ENCODE results near the gene TMPRSS7.
A peak's percentile ranks its signal among the peaks of the same experiment; 100 is the strongest.

Gene TMPRSS7, protein sequence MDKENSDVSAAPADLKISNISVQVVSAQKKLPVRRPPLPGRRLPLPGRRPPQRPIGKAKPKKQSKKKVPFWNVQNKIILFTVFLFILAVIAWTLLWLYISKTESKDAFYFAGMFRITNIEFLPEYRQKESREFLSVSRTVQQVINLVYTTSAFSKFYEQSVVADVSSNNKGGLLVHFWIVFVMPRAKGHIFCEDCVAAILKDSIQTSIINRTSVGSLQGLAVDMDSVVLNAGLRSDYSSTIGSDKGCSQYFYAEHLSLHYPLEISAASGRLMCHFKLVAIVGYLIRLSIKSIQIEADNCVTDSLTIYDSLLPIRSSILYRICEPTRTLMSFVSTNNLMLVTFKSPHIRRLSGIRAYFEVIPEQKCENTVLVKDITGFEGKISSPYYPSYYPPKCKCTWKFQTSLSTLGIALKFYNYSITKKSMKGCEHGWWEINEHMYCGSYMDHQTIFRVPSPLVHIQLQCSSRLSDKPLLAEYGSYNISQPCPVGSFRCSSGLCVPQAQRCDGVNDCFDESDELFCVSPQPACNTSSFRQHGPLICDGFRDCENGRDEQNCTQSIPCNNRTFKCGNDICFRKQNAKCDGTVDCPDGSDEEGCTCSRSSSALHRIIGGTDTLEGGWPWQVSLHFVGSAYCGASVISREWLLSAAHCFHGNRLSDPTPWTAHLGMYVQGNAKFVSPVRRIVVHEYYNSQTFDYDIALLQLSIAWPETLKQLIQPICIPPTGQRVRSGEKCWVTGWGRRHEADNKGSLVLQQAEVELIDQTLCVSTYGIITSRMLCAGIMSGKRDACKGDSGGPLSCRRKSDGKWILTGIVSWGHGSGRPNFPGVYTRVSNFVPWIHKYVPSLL

DNA sequence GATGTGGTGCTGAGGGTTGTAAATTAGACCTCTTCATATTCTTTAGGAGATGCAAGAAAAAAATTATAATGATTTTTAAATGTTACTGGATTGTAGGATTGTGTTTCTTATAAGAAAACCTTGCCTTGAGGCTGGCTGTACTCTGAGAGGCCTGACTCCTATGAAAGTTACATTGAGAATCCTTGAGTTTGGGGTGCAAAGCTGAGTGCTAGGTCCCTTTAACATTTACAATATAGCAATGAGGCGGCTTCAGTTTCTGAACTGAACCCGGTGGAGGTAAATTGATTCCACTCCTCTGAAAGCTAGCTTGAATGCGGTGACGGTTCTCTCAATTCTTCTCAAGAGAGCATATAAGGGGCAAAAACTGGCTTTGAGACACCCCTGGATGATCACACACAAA, at the start of gene TMPRSS7:
Gene TMPRSS7, plus strand, starts transcription at position 301 of the 400 bp plus-strand sequence. CDS start 110 bp downstream, outside the sequence.
- no peak for DNase-seq

DNA sequence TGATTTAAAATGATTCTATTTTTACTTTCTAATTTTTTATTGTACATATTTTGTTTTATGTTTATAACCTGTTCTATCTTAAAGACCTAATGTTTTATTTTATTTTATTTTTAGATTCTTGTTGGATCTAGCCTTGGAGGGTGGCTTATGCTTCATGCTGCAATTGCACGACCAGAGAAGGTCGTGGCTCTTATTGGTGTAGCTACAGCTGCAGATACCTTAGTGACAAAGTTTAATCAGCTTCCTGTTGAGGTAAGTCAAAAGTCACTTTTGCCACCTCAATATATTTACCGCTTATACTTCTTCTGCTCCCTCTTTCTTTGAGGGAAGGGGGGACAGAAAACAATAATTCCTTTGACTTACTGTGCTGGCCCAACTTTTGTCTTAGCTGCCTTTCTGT, 47.7 kb upstream of the TMPRSS7 start:
- DNase-seq, result no peak

DNA sequence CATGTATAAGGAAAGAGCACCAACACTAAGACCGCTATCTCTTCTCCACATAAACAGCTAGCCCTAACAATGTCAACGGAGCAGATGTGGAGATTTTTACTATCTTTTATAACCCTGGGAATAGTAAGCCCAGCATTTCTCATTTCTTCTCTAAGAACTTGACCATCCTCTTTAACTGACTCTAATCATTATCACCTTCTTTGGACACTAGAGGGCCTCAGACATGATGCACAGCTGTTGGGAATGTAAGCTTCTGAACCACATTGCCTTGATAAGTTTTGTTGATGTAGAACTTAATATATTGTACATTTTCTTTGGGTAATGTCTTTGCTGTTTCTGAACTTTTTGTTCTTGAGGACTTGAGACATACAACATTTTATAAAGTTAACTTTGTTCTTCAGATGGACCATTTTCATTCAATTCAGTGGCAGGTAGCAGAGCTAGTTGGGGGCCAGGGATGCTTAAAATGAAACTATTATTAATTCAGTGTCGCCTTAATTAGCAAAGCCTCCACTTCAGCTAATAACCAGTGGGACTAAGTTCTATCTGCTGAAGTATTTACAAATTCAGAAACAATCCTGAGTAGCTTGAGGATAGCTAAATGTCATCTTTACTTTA, 45.4 kb upstream of the TMPRSS7 start:
- DNase-seq, result no peak

DNA sequence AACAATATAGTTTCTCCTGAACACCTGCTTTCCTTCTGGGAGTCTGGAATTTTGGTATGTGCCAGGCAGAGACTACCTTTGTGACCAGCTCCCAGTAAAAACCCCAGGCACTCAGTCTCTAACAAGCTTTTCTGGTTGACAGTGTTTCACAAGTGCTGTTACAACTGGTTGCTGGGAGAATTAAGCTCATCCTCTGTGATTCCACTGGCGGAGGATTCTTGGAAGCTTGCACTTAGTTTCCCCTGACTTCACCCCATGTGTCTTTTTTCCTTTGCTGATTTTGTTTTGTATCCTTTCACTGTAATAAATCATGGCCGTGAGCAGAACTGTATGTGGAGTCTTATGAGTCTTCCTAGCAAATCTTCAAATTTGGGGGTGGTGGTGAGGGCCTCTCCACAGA, 41.5 kb upstream of the TMPRSS7 start:
- DNase-seq, result no peak

DNA sequence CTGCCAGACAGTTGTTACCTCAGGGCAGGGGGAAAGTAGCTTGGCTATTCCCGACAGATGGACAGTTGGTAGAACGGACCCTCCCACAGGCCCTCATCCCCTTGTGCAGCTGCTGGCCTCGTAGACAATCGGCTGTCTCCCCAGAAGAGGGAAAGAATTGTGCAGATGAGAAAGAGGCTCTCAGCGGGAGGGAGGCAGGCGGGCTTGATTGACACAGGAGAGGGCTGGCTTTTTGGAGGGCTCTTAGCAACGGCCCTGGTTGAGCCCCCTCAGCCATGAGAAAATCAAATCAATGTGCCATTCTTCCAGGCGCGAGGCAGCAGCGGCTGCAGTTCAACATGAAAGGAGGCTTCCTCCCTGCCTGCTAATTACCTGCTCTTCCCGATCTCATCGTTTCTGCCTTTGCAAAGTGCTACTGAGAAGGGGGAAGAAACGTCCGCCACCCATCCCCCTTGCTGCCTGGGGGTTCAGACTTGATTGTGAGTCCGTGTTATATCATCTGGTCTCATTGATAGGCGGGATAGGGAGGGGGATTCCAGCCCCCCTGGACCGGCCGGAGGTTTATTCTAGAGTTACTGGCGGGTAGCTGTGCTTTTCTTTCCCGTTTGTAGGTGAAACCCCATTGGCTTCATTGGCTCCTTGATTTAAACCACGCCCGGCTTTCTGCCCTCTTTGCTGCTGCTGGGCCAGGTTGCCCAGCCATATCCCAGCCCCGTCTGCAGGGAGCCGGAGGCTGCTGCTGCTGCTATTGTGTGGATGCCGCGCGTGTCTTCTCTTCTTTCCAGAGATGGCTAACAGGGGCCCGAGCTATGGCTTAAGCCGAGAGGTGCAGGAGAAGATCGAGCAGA, 35.7 kb upstream of the TMPRSS7 start, which contains the start of gene TAGLN3:
Gene TAGLN3, plus strand, starts transcription at position 287 of the 848 bp plus-strand sequence. Its CDS starts 501 bp downstream, at position 788.
- DNase-seq, result no peak

DNA sequence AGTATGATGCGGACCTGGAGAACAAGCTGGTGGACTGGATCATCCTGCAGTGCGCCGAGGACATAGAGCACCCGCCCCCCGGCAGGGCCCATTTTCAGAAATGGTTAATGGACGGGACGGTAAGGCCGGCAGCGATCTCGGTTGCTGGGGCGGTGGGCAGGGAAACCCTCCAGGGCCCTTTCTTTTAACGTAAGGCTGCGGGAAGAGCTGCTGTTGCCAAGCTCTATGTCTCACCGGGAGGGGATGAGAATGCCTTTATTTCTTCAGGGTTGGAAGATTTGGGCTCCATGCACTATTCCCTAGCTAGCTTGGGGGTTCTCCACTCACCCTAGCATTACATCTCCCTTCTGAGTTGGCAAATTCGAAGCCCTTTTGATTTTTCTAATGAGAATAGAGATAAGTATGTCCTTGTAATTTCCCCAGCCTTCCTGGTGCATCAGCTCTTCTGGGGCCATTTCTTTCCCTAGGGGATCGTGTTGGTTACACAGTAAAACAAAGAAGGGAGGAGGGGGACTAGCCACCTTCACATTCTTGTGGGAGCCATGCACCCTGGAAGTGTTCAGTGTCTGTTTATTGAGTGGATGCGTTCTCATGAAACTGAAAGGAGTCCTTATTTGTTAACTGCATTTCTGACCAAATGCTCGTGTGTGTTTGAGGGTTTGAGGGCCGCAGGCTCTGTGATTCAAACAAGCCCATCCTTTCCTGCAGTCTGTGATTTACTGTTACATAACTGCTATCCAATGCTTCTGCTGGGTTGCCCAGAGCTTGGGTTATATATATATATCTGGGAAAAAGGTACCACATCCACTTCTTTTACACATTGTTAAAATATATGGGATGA, 34.8 kb upstream of the TMPRSS7 start:
- no peak for DNase-seq

DNA sequence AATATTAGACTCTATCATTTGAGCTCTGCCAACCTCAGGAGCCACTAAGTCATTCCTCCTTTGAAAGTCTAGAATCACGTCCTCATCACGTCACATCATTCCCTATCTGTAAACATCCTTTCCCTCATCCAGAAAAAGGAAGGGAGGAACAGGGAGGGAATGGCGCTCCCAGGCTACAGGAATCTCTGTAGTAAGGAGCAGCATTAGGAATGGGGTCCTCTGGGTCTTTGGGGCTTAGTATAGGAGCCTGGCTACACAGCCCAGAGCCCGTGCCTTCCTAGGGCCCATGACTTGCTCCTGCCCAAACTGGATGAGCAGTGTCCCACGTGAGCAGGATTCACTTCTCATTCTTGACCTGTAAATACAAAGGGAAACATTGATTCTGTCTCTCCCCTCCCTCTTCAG, 34.2 kb upstream of the TMPRSS7 start:
- DNase-seq, result no peak

DNA sequence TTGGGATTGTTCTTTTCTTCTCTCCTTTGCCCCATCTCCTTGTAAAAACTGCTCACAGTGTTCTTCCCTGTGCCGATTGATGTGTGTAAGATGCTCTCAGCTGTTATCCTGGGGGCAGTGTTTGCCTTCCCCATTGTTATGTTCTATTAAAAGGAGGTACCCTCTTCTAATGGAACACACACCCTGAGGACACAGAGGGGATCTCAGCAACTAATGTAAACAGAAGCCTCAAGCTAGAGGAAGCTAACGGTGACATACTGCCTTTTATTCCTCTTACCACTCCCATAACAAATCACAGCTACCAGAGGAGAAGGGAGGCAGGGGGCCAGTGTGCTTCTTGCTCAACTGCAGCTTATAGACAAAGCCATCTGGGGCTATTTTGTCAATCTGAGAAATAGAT, 33.6 kb upstream of the TMPRSS7 start:
- no peak for DNase-seq

DNA sequence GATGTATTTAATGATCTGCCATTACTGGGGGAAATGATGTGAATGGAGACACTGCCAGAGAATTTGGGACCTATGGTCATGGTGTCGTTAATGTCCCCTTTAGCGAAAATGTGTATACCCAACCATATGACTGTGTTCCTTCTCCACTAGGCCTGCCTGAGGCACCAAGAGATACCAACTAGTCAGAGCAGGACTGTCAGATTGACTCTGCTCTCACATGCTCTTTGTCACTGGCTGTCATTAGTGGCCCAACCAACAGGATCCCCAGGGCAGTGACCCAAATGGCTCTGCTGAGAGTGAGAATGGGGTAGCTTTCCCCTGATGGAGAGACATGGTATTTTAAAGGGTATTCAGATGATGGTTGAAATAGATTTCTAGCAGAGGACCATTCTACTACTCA, 33.0 kb upstream of the TMPRSS7 start:
- DNase-seq, result no peak

DNA sequence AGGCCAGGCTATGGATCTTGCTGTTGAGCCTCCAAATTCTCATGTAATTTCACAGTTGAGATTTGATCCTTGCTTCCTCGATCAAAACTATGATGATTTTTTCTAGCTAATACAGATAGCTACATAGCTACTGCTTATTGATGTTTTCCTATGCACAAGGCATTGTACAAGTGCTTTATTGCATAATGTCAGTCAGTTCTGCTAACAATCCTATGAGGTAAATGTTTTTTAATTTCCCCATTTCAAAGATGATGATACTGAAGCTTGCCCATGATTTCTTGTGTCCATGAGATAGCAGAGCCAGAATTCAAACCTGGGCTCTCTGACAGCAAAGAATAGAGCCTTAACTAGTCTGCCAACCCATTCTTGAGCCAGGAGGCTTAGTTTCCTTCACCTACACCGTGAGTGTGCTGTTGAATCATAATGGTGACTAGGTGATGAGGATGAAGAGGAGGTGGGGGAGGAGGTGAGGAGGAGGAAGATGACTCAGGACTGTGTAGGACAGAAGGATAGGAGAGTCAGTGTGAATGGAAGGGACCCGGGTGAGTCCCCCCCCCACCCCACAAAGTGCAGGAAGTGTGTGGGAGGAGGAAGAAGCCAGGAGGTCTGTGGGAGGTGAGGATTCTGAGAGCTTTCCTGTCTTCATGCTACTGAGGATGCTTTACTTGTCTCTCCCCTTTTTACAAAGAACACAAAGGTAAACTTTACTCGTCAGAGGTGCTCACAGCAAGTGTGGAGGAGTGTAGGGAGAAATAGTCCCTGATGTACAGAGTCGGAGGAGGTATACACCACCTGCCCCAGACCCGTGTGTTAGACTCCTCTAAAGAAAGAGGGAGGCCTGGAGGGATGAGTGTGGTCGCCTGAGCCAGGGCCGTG, 32.2 kb upstream of the TMPRSS7 start:
- peak; percentile 55 for DNase-seq

DNA sequence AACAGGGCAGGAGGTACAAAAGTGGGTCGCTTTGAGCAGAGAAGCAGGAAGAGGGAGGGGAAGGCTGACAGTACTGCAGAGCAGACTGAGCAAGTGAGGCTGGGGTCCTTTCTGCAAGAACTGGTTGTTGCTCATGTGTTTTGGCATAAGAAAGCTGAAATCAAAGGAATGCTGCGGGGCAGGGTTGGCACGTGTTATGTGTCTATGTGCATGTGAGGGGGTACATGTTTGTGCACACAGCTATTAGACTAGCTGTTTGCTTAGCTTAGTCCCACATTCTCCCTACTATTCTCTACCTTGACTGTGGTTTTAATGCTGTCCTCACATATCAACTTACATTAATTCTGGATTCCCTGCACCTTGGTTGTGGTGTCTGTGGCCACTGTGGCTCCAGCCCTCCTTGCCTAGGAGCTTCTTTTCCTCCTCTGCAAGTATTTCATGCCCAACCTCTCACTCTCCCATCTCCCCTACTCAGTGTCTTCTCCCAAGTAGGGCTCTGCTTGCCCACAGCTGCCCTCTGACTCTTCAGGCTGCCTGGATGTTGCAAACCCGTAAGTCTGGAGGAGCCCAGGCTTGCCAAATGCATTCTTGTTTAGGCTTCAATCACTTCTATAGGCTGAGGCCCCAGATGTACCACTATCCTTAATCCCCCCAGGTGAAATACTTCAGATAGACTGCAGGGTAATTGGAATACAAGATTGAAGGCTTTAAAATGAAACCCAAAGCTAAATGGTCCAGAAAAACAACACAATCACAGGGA, 31.0 kb upstream of the TMPRSS7 start:
- no peak for DNase-seq

DNA sequence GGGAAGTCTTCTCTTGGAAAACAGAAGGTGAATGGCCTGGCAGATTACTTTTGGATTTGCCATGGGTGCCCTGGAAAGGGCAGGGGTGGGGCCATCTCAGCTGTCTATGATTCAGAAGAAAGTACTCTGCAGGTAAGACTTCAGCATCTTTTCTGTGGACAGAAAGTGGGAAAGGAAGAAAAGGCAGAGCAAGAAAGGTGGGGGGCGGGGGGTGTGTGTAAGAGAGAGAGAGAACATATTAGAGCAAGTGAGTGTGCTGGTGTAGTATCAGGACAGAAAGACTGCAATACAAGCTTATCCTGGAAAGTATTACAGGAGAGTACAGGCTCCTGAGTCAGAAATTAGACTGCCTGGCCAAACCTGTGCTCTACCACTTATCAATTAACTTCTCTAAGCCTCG, 30.3 kb upstream of the TMPRSS7 start:
- no peak for DNase-seq

DNA sequence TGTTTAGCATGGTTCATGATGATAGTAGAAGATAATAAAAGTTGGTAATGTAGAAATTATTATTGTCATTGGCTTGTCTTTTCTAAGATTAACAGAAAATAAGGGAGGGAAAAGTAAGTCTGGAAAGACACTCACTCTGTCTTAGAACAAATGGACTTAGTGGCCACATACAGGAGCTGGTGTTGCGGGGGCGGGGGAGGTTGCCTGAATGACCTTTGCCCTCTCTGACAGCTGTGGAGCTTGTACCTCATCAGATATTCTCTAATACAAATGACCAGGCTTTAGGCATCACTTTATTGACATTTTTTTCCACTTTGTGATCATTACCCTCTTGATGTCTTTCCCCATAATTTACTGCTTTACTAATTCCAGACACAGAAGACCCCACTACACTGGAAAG, 29.9 kb upstream of the TMPRSS7 start:
- DNase-seq, result no peak

DNA sequence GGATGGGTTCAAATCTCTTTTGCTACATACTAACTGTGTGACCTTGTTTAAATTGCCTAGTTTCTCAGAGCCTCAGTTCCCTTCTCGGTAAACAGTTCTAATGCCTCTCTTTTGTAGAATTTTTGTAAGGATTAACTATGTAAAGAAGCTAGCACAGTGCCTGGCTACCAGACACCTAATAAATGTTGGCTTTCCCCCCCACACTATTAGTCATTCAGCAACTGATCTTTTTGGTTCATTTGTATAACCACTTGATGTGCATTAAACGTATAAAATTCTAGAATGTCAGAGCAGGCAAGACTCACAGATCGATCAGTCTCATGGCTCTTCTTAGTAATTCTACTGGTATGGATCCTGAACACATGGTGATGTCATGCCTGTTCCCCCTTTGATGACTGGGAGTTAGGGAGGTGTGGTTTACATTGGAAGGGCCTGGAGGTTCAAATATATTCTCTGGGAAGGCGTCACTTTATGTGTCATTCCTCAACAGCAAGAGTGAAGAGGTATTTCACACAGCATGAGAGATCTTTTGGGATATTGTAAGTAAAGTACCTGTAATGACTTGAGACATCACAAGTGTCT, 29.4 kb upstream of the TMPRSS7 start:
- no peak for DNase-seq

DNA sequence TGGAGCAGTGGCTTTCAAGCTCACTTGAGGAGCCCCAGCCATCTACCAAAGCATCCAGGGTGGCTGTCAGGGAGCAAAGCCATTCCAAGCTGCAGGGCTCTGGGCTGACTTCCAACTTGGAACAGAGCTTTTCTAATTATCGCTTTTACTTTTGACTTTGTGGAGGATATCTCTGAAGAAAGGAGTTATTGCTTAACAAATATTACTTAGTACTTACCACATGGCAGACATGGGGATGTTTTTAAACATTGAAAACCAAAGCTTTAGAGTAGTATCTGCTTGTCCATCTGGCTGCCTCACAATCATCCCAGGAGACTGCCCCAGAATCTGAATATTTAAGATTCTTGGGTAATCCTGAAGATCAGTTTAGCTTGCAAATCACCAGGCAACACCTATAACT, 26.9 kb upstream of the TMPRSS7 start:
- no peak for DNase-seq

DNA sequence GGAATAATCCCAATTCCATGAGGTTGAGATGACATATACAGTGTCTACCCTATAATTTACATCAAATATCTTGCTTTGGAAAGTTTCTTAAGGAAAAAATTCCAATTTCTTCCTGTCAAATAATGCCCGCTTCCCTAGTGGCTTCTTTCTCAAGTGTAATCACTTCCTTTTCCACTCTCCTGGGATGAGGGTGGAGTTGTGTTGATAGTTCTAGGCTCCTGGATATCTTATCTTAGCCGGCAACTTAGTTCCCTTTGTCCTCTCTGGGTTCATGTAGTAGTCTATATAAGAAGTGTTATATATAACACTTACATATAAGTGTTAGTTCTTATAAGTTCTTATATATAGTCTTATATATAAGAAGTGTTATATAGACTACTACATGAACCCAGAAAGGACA, 24.9 kb upstream of the TMPRSS7 start:
- no peak for DNase-seq

DNA sequence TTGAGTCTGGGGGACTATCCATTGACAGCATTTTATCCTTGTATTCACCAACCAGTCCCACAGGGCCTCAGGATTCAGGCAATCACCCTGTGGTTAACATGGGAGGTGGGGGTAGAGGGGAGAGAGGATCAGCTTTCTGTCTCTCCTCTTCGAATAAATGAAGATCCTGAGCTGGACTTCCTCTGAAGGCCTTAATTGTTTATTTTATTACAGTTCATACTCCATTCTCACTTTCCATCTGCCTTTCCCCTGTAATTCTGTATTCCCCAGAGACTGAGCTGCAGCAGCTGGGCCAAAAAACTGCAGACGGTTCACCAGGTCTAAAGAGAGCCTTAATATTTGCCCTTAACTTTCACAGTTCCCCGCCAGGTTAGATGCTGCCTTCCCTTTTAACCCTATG, 23.9 kb upstream of the TMPRSS7 start:
- no peak for DNase-seq

DNA sequence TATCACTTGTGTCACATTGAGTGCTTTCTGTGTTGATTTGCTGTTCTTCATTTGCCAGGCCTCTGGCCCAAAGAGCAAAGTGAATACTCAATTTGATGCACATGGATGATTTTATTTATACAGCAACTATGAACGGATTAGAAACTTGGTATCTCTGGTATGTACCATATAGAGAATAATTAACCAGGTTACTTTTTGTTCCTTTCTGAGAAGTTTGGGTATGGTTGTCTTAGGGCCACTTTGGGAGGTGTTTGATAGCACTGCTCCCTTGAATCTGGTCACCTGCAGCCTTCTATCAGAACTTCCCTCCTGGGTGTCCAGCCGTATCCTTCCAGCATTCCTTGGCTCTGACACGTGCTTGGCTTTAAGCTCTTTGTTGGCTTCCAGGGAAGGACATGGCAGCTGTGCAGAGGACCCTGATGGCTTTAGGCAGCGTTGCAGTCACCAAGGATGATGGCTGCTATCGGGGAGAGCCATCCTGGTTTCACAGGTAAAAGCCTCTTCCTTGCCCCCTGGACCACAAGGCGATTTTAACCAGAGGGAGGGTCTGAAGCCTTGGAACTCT, 23.1 kb upstream of the TMPRSS7 start:
- DNase-seq, result no peak
